GM12878 (cell line): ENCODE data around the gene MAML2. TPM values are rescaled to one million over a fixed set of nuclear protein-coding genes. Genes with fewer than 3 reads are reported as not detected.

Source experiments
- ATAC-seq: fragments of 200-7000 bp; cut with Tn5 transposase; 3 replicates; pipeline ENCODE4 v1.9.1; 2020; ENCODE audit warnings: mild to moderate bottlenecking, moderate library complexity
- BruUV-seq: library from RNA; stranded (reverse); fragments of 400-500 nt; replicated peaks from 2 replicates; lab custom pipeline; 2021; lab: Mats Ljungman, UMichigan
- CTCF ChIA-PET: fragments of 300-600 bp; sonication (Branson Sonifier 250); formaldehyde crosslinking; extraction: SDS; loops from one replicate; lab custom pipeline; 2021; ENCODE audit warnings: inconsistent platforms; lab: Yijun Ruan, JAX
- POLR2A ChIA-PET: fragments of 350-600 bp; formaldehyde crosslinking; extraction: SDS; loops from one replicate; lab custom pipeline; 2021; ENCODE audit warnings: inconsistent platforms; lab: Charles Lee
- RAD21 ChIA-PET: fragments of 300-600 bp; sonication (Branson Sonifier 250); formaldehyde crosslinking; loops from one replicate; lab custom pipeline; 2023; ENCODE audit warnings: antibody characterized with exemption; ENCODE audit not compliant: unreplicated experiment; lab: Charles Lee
- SMC1A ChIA-PET: fragments of 300-600 bp; sonication (Branson Sonifier 250); formaldehyde crosslinking; loops from one replicate; lab custom pipeline; 2023; ENCODE audit not compliant: unreplicated experiment, uncharacterized antibody; lab: Charles Lee
- DNase-seq: peaks from one replicate; pipeline ENCODE4 v3.0.0-alpha.2; 2011; ENCODE audit warnings: low read depth, low spot score
- FAIRE-seq: peaks from 3 replicates; lab custom pipeline; 2011; peaks lifted over from hg19 to GRCh38; lab: Jason Lieb, UNC
- H2AFZ ChIP-seq: 2 replicates; pipeline ENCODE4 v1.6.0; 2011; ENCODE audit warnings: low read depth, low read length, control low read depth; ENCODE audit not compliant: control insufficient read depth
- H3K27ac ChIP-seq: 2 replicates; pipeline ENCODE4 v1.5.1; 2011; ENCODE audit warnings: control low read depth; ENCODE audit not compliant: control insufficient read depth, insufficient read depth
- H3K27me3 ChIP-seq, 2 experiments: replicated peaks in 1 of 2; 2 replicates each; pipeline versions ENCODE4 v1.6.0 to v1.6.1; 2011; ENCODE audit warnings: low read length in 1 of 2; ENCODE audit not compliant: control insufficient read depth in 2 of 2, insufficient read depth in 2 of 2
- H3K36me3 ChIP-seq, 2 experiments: 2 replicates each; pipeline ENCODE4 v1.5.1; 2011; ENCODE audit warnings: low read length in 1 of 2; ENCODE audit not compliant: control insufficient read depth in 2 of 2, insufficient read depth in 2 of 2
- H3K4me1 ChIP-seq: 2 replicates; pipeline ENCODE4 v1.6.1; 2011; ENCODE audit warnings: mild to moderate bottlenecking, low read length, moderate library complexity, mixed read lengths; ENCODE audit not compliant: control insufficient read depth, insufficient read depth
- H3K4me2 ChIP-seq: 2 replicates; pipeline ENCODE4 v1.6.0; 2011; ENCODE audit warnings: control low read depth; ENCODE audit not compliant: control insufficient read depth, insufficient read depth
- H3K4me3 ChIP-seq: fragments of 200-600 bp; sonication (generic); 2 replicates; pipeline ENCODE4 v1.5.1; 2016
- H3K79me2 ChIP-seq: 2 replicates; pipeline ENCODE4 v1.6.0; 2011; ENCODE audit warnings: low read length; ENCODE audit not compliant: control insufficient read depth, insufficient read depth
- H3K9ac ChIP-seq: 2 replicates; pipeline ENCODE4 v1.8.0; 2011; ENCODE audit warnings: low read length, control low read depth, mixed read lengths; ENCODE audit not compliant: control insufficient read depth, insufficient read depth
- H3K9me3 ChIP-seq: replicated peaks from 3 replicates; pipeline ENCODE4 v1.5.1; 2011; ENCODE audit warnings: mild to moderate bottlenecking, low read length; ENCODE audit not compliant: control insufficient read depth, insufficient read depth
- H4K20me1 ChIP-seq: 2 replicates; pipeline ENCODE4 v1.6.0; 2011; ENCODE audit not compliant: control insufficient read depth, insufficient read depth
- ZBTB4 ChIP-seq: fragments of 450-650 bp; formaldehyde crosslinking; IDR thresholded peaks from 2 replicates; pipeline ENCODE4 v1.4.0; 2022; ENCODE audit warnings: mild to moderate bottlenecking, moderate library complexity
- ZZZ3 ChIP-seq: IDR thresholded peaks from 2 replicates; pipeline ENCODE4 v1.6.1; 2011; ENCODE audit warnings: low read depth; ENCODE audit not compliant: control insufficient read depth, insufficient read length
- WGBS: methylation state at CpG from one replicate; pipeline ENCODE4 v1.1.6; 2016; ENCODE audit warnings: low lambda C conversion rate; ENCODE audit not compliant: insufficient replicate concordance, insufficient coverage; ENCODE audit errors: missing lambda C conversion rate; 5-methylcytosine and 5-hydroxymethylcytosine counted together
- in situ Hi-C: fragments of 300-500 bp; cut with MboI; formaldehyde crosslinking; loops from 9 replicates; pipeline ENCODE4 v1.14.3; 2018; ENCODE audit warnings: mixed read lengths
- intact Hi-C: fragments of 100-400 bp; cut with micrococcal nuclease; formaldehyde crosslinking; loops from one replicate; pipeline ENCODE4 v1.14.2; 2022; ENCODE audit not compliant: unreplicated experiment
- polyA plus RNA-seq, 11 experiments: library from polyadenylated mRNA; depleted of rRNA in 4 of 11; unstranded in 6 of 11; stranded (reverse) in 5 of 11; fragments of >200 nt; fragmentation: Nextera tagmentation in 4 of 11; fragmentation: Illumina TruSeq in 1 of 11; extraction: Ambion mirVana in 4 of 11; extraction: Trizol in 1 of 11; gene quantifications; 1 replicate in 1 of 11; 2 replicates in 10 of 11; pipeline versions ENCODE4 v1.2.1 to v1.2.3, GENCODE V29; 2011 to 2016; ENCODE audit warnings: inconsistent platforms in 2 of 11, missing spikeins in 2 of 11, low read depth in 1 of 11
- total RNA-seq, 4 experiments: library from RNA; depleted of rRNA in 3 of 4; stranded (reverse); fragments of >200 nt in 3 of 4; fragmentation: Illumina TruSeq in 1 of 4; extraction: Trizol in 1 of 4; gene quantifications; 2 replicates each; pipeline versions ENCODE4 v1.2.1 to v1.2.3, GENCODE V29; 2013 to 2021

MAML2 gene
- total and polyA plus RNA-seq, 10 of the 15 experiments (the other 5 are each of a cell fraction or from before 2014, with no cell fraction given): 2.5 to 15.1 (median 12.0) TPM

- no peak overlapping the region for H3K27ac ChIP-seq
- no TSS peak for BruUV-seq
- ChIA-PET POLR2A (no interaction called here), RAD21 (interaction anchor here (1.6 kb wide), 1 partner anchor 19 kb away, joined by 7 read pairs; the partner anchor contains the start of gene MAML2), SMC1A (interaction anchor here (0.7 to 1.2 kb wide), 5 partner anchors 9 to 33 kb away, joined by 3 to 5 read pairs (median 3); partner anchors contain the start of gene MAML2), CTCF (interaction anchor here (0.7 to 1.6 kb wide), 6 partner anchors 10 to 350 kb away, joined by 3 to 8 read pairs (median 4); partner anchors contain the start of gene MAML2)
- no peak for ATAC-seq
- no peak for FAIRE-seq
- H3K9ac ChIP-seq: no peak overlapping the region
- no peak for DNase-seq
- H3K36me3 ChIP-seq: peaks cover 2 to 10% of the 10 kb centered on the region in 2 experiments; a peak in 3 of 4 replicates
- TF ChIP-seq ZZZ3: no peak
- TF ChIP-seq ZBTB4: no peak
- H3K4me3 ChIP-seq: no peak overlapping the region
- in situ Hi-C loops: no loop called here
- no peaks in the 10 kb centered on the region for H3K9me3 ChIP-seq
- H4K20me1 ChIP-seq: no peaks in the 10 kb centered on the region
- no peaks in the 10 kb centered on the region for H3K79me2 ChIP-seq
- no peak overlapping the region for H2AFZ ChIP-seq
- H3K4me1 ChIP-seq: no peaks in the 10 kb centered on the region
- 0% methylated on average over 2 of the region's 2 CpGs for WGBS
- no peaks in the 10 kb centered on the region for H3K27me3 ChIP-seq
- no peak overlapping the region for H3K4me2 ChIP-seq
- intact Hi-C loops: no loop called here
Observed at GRCh38 chr11:96361778-96362177, 18.8 kb upstream of the MAML2 start.
